Measurements from ENCODE around the gene POLR2E.
"Not testable (repeated sequence)": the region's sequence is repeated elsewhere in the genome, so short reads cannot be mapped to it uniquely, and the experiment has no call there.

Gene POLR2E

DNA sequence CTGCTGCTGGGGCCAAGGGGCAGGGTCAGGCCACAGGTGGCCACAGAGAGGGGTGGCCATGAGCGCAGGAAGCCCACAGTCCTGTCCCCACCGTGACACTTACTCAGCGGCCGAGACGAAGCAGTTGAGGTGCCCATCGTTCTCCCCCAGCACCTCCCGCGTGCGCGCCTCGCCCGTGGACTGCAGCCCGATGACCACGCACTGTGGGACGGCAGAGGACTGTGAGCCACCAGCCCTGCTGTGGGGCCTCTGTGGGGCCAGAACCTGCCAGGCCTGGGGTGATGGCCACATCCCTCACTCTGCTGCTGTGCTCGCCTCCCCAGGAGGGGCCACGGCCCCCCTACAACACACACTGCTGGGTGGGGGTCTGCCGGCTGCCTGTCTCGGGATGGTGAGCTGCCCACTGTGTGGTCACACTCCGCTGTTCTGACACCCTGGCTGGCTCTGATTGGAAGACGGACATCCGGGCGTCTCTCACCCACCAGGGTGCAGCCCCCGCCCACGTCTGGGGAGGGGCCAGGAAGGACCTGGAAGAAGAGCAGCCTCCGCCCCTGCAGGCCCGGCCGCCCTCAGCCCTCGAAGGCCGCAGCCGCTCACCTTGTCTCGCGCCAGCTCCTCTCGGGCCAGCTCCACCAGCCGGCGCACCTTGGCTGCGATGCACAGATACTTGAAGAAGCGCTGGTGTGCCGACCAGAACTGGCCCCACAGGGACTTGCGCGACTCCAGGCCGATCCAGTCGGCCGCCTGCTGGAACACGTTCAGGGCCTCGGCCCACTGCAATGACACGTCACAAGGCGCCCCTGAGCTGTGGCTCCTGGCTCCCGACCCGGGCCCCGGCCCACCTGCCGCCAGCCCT, 21.8 kb upstream of the POLR2E start:
- Histone ChIP-seq H3K4me3 (ENCODE audit: low read depth, low read length) (no peak overlapping the region), H3K9me3 (ENCODE audit: control insufficient read depth, insufficient read depth, low read depth, low read length) (no peaks in the 10 kb centered on the region), H3K27ac (ENCODE audit: low read depth, low read length) (no peak overlapping the region; the same call in 1 of the 2 replicates), H3K4me1 (ENCODE audit: control insufficient read depth, insufficient read depth, low read length) (peaks cover 24% of the 10 kb centered on the region), H3K9ac (ENCODE audit: low read length) (no peak overlapping the region), H3K36me3 (ENCODE audit: control insufficient read depth, insufficient read depth, low read length) (peaks cover 68% of the 10 kb centered on the region), H3K27me3 (ENCODE audit: control insufficient read depth, insufficient read depth, low read length) (no peaks in the 10 kb centered on the region)

DNA sequence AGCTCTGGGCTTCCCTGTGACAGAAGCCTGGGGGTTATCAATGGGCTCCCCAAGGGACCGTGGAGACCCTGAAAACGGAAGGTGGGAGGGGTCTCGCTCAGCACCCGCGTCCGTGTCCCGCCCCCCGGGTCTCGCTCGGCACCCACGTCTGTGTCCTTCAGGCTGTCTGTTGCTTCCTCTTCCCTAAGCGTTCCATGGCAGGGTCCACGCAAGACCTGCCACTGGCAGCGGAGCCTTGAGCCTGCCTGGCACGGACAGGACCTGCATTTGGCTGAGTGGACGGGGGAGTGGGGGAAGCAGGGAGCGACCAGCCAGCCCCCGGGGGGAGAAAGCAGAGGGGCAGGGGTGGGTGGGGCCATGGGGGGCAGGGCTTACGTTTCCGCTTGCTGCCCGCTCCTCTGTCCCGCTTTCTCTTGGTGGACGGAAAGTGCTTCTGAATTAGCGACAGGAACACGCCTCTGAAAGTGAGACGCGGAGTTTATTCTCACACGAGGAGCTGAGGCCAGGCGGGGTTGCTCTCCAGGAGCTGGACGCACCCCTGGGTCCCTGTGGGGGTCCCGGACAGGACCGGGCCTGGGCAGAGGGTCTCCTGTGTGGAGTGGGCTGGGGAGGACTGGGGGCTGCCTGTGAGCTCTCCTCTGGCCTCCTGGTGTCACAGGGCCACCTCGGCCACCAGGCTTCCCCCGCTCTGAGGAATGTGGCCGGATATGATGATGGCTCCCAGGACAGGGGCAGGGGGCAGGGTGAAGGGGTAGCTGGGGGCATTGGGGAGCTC, 20.7 kb upstream of the POLR2E start:
- H3K9me3 ChIP-seq (ENCODE audit: control insufficient read depth, insufficient read depth, low read depth, low read length) = no peaks in the 10 kb centered on the region
- no peak overlapping the region for H3K9ac ChIP-seq (ENCODE audit: low read length)
- peaks cover 59% of the 10 kb centered on the region for H3K36me3 ChIP-seq (ENCODE audit: control insufficient read depth, insufficient read depth, low read length)
- peaks cover 24% of the 10 kb centered on the region for H3K4me1 ChIP-seq (ENCODE audit: control insufficient read depth, insufficient read depth, low read length)
- no peaks in the 10 kb centered on the region for H3K27me3 ChIP-seq (ENCODE audit: control insufficient read depth, insufficient read depth, low read length)
- H3K4me3 ChIP-seq (ENCODE audit: low read depth, low read length) = no peak overlapping the region
- no peak overlapping the region for H3K27ac ChIP-seq (ENCODE audit: low read depth, low read length)

DNA sequence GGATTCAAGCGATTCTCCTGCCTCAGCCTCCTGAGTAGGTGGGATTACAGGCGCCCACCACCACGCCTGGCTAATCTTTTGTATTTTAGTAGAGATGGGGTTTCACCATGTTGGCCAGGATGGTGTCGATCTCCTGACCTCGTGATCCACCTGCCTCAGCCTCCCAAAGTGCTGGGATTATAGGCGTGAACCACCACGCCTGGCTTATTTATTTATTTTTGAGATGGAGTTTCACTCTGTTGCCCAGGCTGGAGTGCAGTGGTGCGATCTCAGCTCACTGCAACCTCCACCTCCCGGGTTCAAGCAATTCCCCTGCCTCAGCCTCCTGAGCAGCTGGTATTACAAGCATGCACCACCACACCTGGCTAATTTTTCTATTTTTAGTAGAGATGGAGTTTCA, 19.6 kb upstream of the POLR2E start:
- Histone ChIP-seq H3K36me3 (ENCODE audit: control insufficient read depth, insufficient read depth, low read length) (peaks cover 59% of the 10 kb centered on the region), H3K4me1 (ENCODE audit: control insufficient read depth, insufficient read depth, low read length) (peaks cover 24% of the 10 kb centered on the region)
- not testable (repeated sequence) for H3K9me3 ChIP-seq (ENCODE audit: control insufficient read depth, insufficient read depth, low read depth, low read length); H3K9ac ChIP-seq (ENCODE audit: low read length); H3K4me3 ChIP-seq (ENCODE audit: low read depth, low read length); H3K27me3 ChIP-seq (ENCODE audit: control insufficient read depth, insufficient read depth, low read length); H3K27ac ChIP-seq (ENCODE audit: low read depth, low read length)

DNA sequence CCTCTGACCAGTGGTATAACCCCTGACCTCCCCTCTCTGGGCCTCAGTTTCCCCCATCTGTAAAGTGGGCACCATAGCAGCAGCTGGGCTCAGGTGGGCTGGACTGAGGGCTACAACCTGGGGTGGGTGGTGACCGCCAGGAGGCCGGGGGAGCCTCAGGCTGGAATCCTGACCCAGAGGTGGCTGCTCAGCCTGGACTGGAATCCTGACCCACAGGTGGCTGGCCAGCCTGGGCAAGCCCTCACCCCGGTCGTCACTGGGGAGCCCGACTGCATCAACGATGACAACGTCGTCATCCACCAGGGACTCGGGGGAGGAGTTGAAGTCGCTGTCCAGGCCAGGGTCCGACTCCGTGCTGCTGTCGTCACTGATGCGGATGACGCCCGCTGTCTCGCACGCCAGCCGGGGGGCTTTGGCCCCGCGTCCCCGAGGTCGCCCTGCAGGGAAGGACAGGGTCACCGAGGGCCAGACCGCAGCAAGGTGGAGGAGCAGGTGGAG, 18.9 kb upstream of the POLR2E start:
- Histone ChIP-seq H3K4me3 (ENCODE audit: low read depth, low read length) (no peak overlapping the region), H3K9me3 (ENCODE audit: control insufficient read depth, insufficient read depth, low read depth, low read length) (no peaks in the 10 kb centered on the region), H3K9ac (ENCODE audit: low read length) (no peak overlapping the region), H3K36me3 (ENCODE audit: control insufficient read depth, insufficient read depth, low read length) (peaks cover 56% of the 10 kb centered on the region), H3K27ac (ENCODE audit: low read depth, low read length) (no peak overlapping the region), H3K27me3 (ENCODE audit: control insufficient read depth, insufficient read depth, low read length) (no peaks in the 10 kb centered on the region), H3K4me1 (ENCODE audit: control insufficient read depth, insufficient read depth, low read length) (peaks cover 24% of the 10 kb centered on the region)

GRCh38 chr19:1113030-1113985, 18.1 kb upstream of the POLR2E start:
- peaks cover 24% of the 10 kb centered on the region for H3K4me1 ChIP-seq (ENCODE audit: control insufficient read depth, insufficient read depth, low read length)
- no peak overlapping the region for H3K4me3 ChIP-seq (ENCODE audit: low read depth, low read length)
- peaks cover 54% of the 10 kb centered on the region for H3K36me3 ChIP-seq (ENCODE audit: control insufficient read depth, insufficient read depth, low read length)
- peak overlapping the region; percentile 35; the same call in 1 of the 2 replicates for H3K27ac ChIP-seq (ENCODE audit: low read depth, low read length)
- H3K9ac ChIP-seq (ENCODE audit: low read length) = no peak overlapping the region
- H3K27me3 ChIP-seq (ENCODE audit: control insufficient read depth, insufficient read depth, low read length) = no peaks in the 10 kb centered on the region
- H3K9me3 ChIP-seq (ENCODE audit: control insufficient read depth, insufficient read depth, low read depth, low read length) = no peaks in the 10 kb centered on the region

- Histone ChIP-seq H3K36me3 (ENCODE audit: control insufficient read depth, insufficient read depth, low read length) (peaks cover 48% of the 10 kb centered on the region), H3K4me3 (ENCODE audit: low read depth, low read length) (no peak overlapping the region), H3K27me3 (ENCODE audit: control insufficient read depth, insufficient read depth, low read length) (no peaks in the 10 kb centered on the region), H3K27ac (ENCODE audit: low read depth, low read length) (no peak overlapping the region), H3K4me1 (ENCODE audit: control insufficient read depth, insufficient read depth, low read length) (peaks cover 23% of the 10 kb centered on the region), H3K9me3 (ENCODE audit: control insufficient read depth, insufficient read depth, low read depth, low read length) (no peaks in the 10 kb centered on the region), H3K9ac (ENCODE audit: low read length) (peak overlapping the region; percentile 3)
These were observed 17.3 kb upstream of the POLR2E start for GRCh38 chr19:1112268-1113029.

DNA sequence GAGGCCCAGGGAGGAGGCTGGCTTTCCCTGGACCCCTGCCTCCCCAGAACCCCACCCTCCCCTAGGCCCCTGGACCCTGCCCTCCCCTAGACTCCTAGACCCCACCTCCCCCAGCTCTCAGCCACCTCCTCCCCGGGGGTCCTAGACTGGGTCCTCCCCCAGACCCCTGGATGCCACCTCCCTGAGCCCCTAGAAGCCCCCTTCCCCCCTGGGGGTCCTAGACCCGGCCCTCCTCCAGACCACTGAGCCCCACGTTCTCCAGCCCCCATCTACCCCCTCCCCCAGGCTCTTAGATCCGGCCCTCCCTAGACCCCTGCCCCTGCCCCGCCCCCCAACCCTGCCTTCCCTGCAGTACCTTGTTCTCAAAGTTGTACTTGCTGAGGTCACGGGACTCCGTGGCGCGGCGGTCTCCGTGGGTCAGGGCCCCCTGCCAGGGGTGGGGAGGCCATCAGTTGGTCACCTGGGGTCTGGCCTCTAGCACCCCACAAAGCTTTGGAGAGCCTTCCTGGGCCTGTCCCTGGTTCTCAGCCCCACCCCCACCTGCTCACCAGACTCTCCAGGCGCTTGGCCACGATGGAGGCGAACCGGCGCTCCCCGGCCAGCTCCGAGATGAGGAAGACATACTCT, 16.6 kb upstream of the POLR2E start:
- H3K4me1 ChIP-seq (ENCODE audit: control insufficient read depth, insufficient read depth, low read length) = peaks cover 17% of the 10 kb centered on the region
- no peak overlapping the region for H3K27ac ChIP-seq (ENCODE audit: low read depth, low read length)
- H3K27me3 ChIP-seq (ENCODE audit: control insufficient read depth, insufficient read depth, low read length) = no peaks in the 10 kb centered on the region
- peaks cover 52% of the 10 kb centered on the region for H3K36me3 ChIP-seq (ENCODE audit: control insufficient read depth, insufficient read depth, low read length)
- no peak overlapping the region for H3K9ac ChIP-seq (ENCODE audit: low read length)
- H3K9me3 ChIP-seq (ENCODE audit: control insufficient read depth, insufficient read depth, low read depth, low read length) = no peaks in the 10 kb centered on the region
- no peak overlapping the region for H3K4me3 ChIP-seq (ENCODE audit: low read depth, low read length)

DNA sequence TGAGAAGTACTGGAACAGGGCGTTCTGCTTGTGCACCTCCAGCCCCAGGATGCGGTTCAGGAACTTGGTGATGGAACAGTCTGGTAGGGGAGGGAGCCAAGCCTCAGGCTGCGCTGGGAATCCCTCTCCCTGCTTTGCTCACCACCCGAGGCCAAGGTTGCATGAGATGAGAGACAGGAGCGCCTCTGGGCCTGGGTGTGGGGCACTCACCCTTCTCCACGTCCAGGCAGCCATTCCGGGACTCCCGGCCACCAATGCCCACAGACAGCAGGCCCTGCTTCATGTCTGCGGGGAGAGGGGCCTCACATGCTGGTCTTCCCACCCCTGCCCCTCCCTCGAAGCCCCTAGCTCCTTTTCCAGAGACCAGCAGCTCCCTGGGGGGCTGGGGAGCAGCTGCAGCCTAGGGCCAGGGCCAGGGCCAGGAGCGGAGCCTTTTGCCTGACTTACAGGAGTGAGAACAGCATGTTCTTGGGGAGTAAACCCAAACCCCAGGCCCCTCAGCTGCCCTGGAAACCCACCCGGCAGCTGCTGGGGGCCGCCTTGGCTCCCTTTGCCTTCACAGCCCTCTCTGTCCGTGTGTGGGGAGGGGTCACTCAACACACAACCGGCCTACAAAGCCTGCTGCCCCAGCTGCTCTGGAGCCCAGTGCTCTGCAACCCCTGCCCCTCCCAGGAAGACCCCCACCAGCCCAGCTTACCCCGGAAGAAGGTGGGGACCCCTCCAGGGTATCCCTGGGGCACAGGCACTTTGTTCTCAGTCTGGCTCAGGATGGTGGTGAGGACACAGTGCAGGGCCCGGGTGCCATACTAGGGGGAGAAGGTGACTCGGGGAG, 15.8 kb upstream of the POLR2E start:
- peaks cover 53% of the 10 kb centered on the region for H3K36me3 ChIP-seq (ENCODE audit: control insufficient read depth, insufficient read depth, low read length)
- peaks cover 17% of the 10 kb centered on the region for H3K4me1 ChIP-seq (ENCODE audit: control insufficient read depth, insufficient read depth, low read length)
- H3K27me3 ChIP-seq (ENCODE audit: control insufficient read depth, insufficient read depth, low read length) = no peaks in the 10 kb centered on the region
- no peak overlapping the region for H3K27ac ChIP-seq (ENCODE audit: low read depth, low read length)
- no peaks in the 10 kb centered on the region for H3K9me3 ChIP-seq (ENCODE audit: control insufficient read depth, insufficient read depth, low read depth, low read length)
- H3K9ac ChIP-seq (ENCODE audit: low read length) = no peak overlapping the region
- no peak overlapping the region for H3K4me3 ChIP-seq (ENCODE audit: low read depth, low read length)
